ENCODE results near the gene PKD2.

- no peak for TF ChIP-seq SIN3A (IDR thresholded peaks at IDR 0.05; ENCODE audit: borderline replicate concordance, insufficient read depth, low read length)
- no peak for TF ChIP-seq TAF1 (IDR thresholded peaks at IDR 0.05; ENCODE audit: borderline replicate concordance, insufficient read depth, low read length)
- no peak for TF ChIP-seq FOXP2 (optimal IDR thresholded peaks at IDR 0.05; ENCODE audit: borderline replicate concordance, extremely low read depth, extremely low read length, insufficient read depth)
- no peak for TF ChIP-seq REST (IDR thresholded peaks at IDR 0.05; ENCODE audit: insufficient read depth in 1 of 2, low read depth in 2 of 2, low read length in 2 of 2)
- TF ChIP-seq POLR2AphosphoS5 (IDR thresholded peaks at IDR 0.05; ENCODE audit: low read depth, low read length): no peak
Observed at GRCh38 chr4:88119943-88120342, 112.5 kb downstream of the PKD2 start.
